Calu3 (cell line): ENCODE data around the gene CDKN3. TPM values are rescaled to one million over a fixed set of nuclear protein-coding genes. Genes with fewer than 3 reads are reported as not detected.
"Not testable (repeated sequence)": the region's sequence is repeated elsewhere in the genome, so short reads cannot be mapped to it uniquely, and the experiment has no call there.

ENCODE experiments used
- BruUV-seq: library from RNA; stranded (reverse); fragments of 400-500 nt; replicated peaks from 2 replicates; lab custom pipeline; 2021; lab: Mats Ljungman, UMichigan
- CTCF ChIA-PET: fragments of 300-600 bp; sonication (Branson Sonifier 250); formaldehyde crosslinking; loops from one replicate; lab custom pipeline; 2022; ENCODE audit warnings: antibody characterized with exemption; lab: Charles Lee
- DNase-seq: peaks from one replicate; pipeline ENCODE4 v3.0.0; 2022
- H3K27ac Mint-ChIP-seq: one replicate; pipeline ENCODE4 v1.8.0; 2022; ENCODE audit warnings: mixed read lengths; ENCODE audit not compliant: unreplicated experiment
- H3K27me3 Mint-ChIP-seq: one replicate; pipeline ENCODE4 v1.8.0; 2022; ENCODE audit warnings: mixed read lengths; ENCODE audit not compliant: unreplicated experiment
- H3K36me3 Mint-ChIP-seq: one replicate; pipeline ENCODE4 v1.8.0; 2022; ENCODE audit warnings: mild to moderate bottlenecking, moderate library complexity, mixed read lengths; ENCODE audit not compliant: insufficient read depth, unreplicated experiment
- H3K4me1 Mint-ChIP-seq: one replicate; pipeline ENCODE4 v1.8.0; 2022; ENCODE audit warnings: mild to moderate bottlenecking, low read depth, mixed read lengths; ENCODE audit not compliant: unreplicated experiment
- H3K4me3 Mint-ChIP-seq: one replicate; pipeline ENCODE4 v1.8.0; 2022; ENCODE audit warnings: mild to moderate bottlenecking, low read depth, moderate library complexity, mixed read lengths; ENCODE audit not compliant: unreplicated experiment
- H3K9me3 Mint-ChIP-seq: one replicate; pipeline ENCODE4 v1.8.0; 2022; ENCODE audit warnings: low read depth, mixed read lengths; ENCODE audit not compliant: unreplicated experiment
- CTCF ChIP-seq: fragments of 200-600 bp; IDR thresholded peaks from one replicate; pipeline ENCODE4 v1.8.0; 2022; ENCODE audit warnings: antibody characterized with exemption; ENCODE audit not compliant: unreplicated experiment
- intact Hi-C: fragments of 100-400 bp; cut with micrococcal nuclease; formaldehyde crosslinking; loops from one replicate; pipeline ENCODE4 v1.10.0; 2022; ENCODE audit not compliant: unreplicated experiment
- total RNA-seq: library from RNA; stranded (reverse); gene quantifications from 2 replicates; pipeline ENCODE4 v1.2.3, GENCODE V29; 2022

Gene CDKN3
- total RNA-seq, 1 experiment from 2014 or later = 50.3 TPM

GRCh38 chr14:54370323-54371198 is 26.2 kb upstream of the CDKN3 start:
- no peak for DNase-seq
- BruUV-seq = no TSS peak
- H3K27ac Mint-ChIP-seq = no peak overlapping the region
- no peak overlapping the region for H3K4me3 Mint-ChIP-seq
- no peak for TF ChIP-seq CTCF
- no peaks in the 10 kb centered on the region for H3K9me3 Mint-ChIP-seq
- CTCF ChIA-PET = no interaction called here
- no peaks in the 10 kb centered on the region for H3K27me3 Mint-ChIP-seq
- H3K36me3 Mint-ChIP-seq = no peaks in the 10 kb centered on the region
- H3K4me1 Mint-ChIP-seq = peaks cover 27% of the 10 kb centered on the region
- intact Hi-C loops = no loop called here

- no peak overlapping the region for H3K27ac Mint-ChIP-seq
- no peaks in the 10 kb centered on the region for H3K36me3 Mint-ChIP-seq
- H3K9me3 Mint-ChIP-seq = no peaks in the 10 kb centered on the region
- no peak for DNase-seq
- BruUV-seq = no TSS peak
- H3K4me3 Mint-ChIP-seq = no peak overlapping the region
- CTCF ChIA-PET = no interaction called here
- intact Hi-C loops = no loop called here
- H3K27me3 Mint-ChIP-seq = peaks cover 18% of the 10 kb centered on the region
- peaks cover 8% of the 10 kb centered on the region for H3K4me1 Mint-ChIP-seq
- TF ChIP-seq CTCF = no peak
Observed at GRCh38 chr14:54374117-54374884, 22.5 kb upstream of the CDKN3 start.

- intact Hi-C loops = no loop called here
- Mint-ChIP-seq H3K27ac (no peak overlapping the region), H3K4me3 (no peak overlapping the region), H3K9me3 (no peaks in the 10 kb centered on the region), H3K27me3 (peaks cover 33% of the 10 kb centered on the region), H3K4me1 (no peaks in the 10 kb centered on the region), H3K36me3 (no peaks in the 10 kb centered on the region)
- BruUV-seq = no TSS peak
- CTCF ChIA-PET = interaction anchor here (0.9 to 1.1 kb wide), 2 partner anchors 10 to 14 kb away, joined by 4 read pairs; no protein-coding TSS in a partner anchor
- no peak for TF ChIP-seq CTCF
- DNase-seq = no peak
Observed at GRCh38 chr14:54377501-54377900, 19.3 kb upstream of the CDKN3 start.

- BruUV-seq, H3K4me3 Mint-ChIP-seq, CTCF ChIA-PET, intact Hi-C loops, H3K36me3 Mint-ChIP-seq, H3K9me3 Mint-ChIP-seq, H3K27ac Mint-ChIP-seq, H3K4me1 Mint-ChIP-seq, DNase-seq: not testable (repeated sequence)
- peaks cover 33% of the 10 kb centered on the region for H3K27me3 Mint-ChIP-seq
Observed at GRCh38 chr14:54378893-54379292, 17.9 kb upstream of the CDKN3 start.

GRCh38 chr14:54380558-54380957 is 16.2 kb upstream of the CDKN3 start:
- H3K4me3 Mint-ChIP-seq, BruUV-seq, H3K9me3 Mint-ChIP-seq, H3K27ac Mint-ChIP-seq, intact Hi-C loops, DNase-seq, H3K4me1 Mint-ChIP-seq, CTCF ChIA-PET, H3K36me3 Mint-ChIP-seq: not testable (repeated sequence)
- peaks cover 33% of the 10 kb centered on the region for H3K27me3 Mint-ChIP-seq
